ENCODE data around the gene RALGAPB.

DNA sequence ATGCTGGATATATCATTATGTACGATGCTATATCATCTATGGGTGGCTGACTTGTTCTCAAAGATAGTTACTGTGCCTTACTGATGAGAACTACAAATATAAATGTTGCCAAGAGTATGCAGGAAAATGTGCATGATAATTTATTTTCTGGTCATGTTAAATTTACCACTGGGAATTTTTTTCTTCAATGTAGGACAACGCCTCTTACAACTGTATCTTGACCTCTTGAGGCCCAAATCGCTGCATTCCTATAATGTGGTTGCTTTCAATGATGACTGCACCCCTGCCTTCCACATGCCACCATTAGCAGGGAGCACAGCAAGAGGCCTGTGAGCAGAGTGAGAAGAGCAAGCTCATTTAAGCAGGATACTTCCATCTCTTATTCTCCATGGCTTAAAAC lies 5.7 kb upstream of the RALGAPB start:
- TF ChIP-seq POLR2A (IDR thresholded peaks at IDR 0.05), result no peak
- TF ChIP-seq, protein P1, sequence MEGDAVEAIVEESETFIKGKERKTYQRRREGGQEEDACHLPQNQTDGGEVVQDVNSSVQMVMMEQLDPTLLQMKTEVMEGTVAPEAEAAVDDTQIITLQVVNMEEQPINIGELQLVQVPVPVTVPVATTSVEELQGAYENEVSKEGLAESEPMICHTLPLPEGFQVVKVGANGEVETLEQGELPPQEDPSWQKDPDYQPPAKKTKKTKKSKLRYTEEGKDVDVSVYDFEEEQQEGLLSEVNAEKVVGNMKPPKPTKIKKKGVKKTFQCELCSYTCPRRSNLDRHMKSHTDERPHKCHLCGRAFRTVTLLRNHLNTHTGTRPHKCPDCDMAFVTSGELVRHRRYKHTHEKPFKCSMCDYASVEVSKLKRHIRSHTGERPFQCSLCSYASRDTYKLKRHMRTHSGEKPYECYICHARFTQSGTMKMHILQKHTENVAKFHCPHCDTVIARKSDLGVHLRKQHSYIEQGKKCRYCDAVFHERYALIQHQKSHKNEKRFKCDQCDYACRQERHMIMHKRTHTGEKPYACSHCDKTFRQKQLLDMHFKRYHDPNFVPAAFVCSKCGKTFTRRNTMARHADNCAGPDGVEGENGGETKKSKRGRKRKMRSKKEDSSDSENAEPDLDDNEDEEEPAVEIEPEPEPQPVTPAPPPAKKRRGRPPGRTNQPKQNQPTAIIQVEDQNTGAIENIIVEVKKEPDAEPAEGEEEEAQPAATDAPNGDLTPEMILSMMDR (IDR thresholded peaks at IDR 0.05), result no peak
